H9 (cell line): Measurements from ENCODE around the gene ARVCF. TPM values are rescaled to one million over a fixed set of nuclear protein-coding genes. Genes with fewer than 3 reads are reported as not detected.

Source experiments
- DNase-seq: peaks from one replicate; pipeline ENCODE4 v3.0.0-alpha.2; 2017
- H2AFZ ChIP-seq: one replicate; pipeline ENCODE4 v1.6.1; 2013; ENCODE audit warnings: mild to moderate bottlenecking, low read length, control low read depth, moderate library complexity
- H2AK5ac ChIP-seq: 2 replicates; pipeline ENCODE4 v1.6.1; 2013; ENCODE audit warnings: low read length, control low read depth, mixed read lengths; ENCODE audit not compliant: insufficient read length
- H2BK120ac ChIP-seq: one replicate; pipeline ENCODE4 v1.6.1; 2013; ENCODE audit warnings: low read depth, mild to moderate bottlenecking, low read length, control low read depth, inconsistent platforms; ENCODE audit not compliant: poor library complexity, severe bottlenecking
- H2BK12ac ChIP-seq: 2 replicates; pipeline ENCODE4 v1.6.1; 2013; ENCODE audit warnings: low read length, control low read depth, mixed read lengths, low read depth; ENCODE audit not compliant: insufficient read length
- H2BK15ac ChIP-seq: 2 replicates; pipeline ENCODE4 v1.6.1; 2013; ENCODE audit warnings: low read depth, low read length, control low read depth
- H2BK20ac ChIP-seq: one replicate; pipeline ENCODE4 v1.6.1; 2013; ENCODE audit warnings: low read depth, mild to moderate bottlenecking, low read length, control low read depth, inconsistent platforms; ENCODE audit not compliant: poor library complexity, severe bottlenecking
- H2BK5ac ChIP-seq: 2 replicates; pipeline ENCODE4 v1.6.1; 2013; ENCODE audit warnings: low read length, control low read depth, mixed read lengths; ENCODE audit not compliant: insufficient read length
- H3K14ac ChIP-seq: 2 replicates; pipeline ENCODE4 v1.6.1; 2013; ENCODE audit warnings: low read length, control low read depth; ENCODE audit not compliant: insufficient read depth
- H3K18ac ChIP-seq: 2 replicates; pipeline ENCODE4 v1.6.1; 2013; ENCODE audit warnings: low read depth, mild to moderate bottlenecking, mixed read lengths, low read length, control low read depth; ENCODE audit not compliant: insufficient read length
- H3K23ac ChIP-seq: 2 replicates; pipeline ENCODE4 v1.6.1; 2013; ENCODE audit warnings: low read length, control low read depth, mixed read lengths, low read depth; ENCODE audit not compliant: insufficient read length
- H3K23me2 ChIP-seq: 2 replicates; pipeline ENCODE4 v1.6.1; 2013; ENCODE audit warnings: low read depth, mild to moderate bottlenecking, mixed read lengths, low read length, control low read depth; ENCODE audit not compliant: insufficient read length, poor library complexity, severe bottlenecking
- H3K27ac ChIP-seq: 2 replicates; pipeline ENCODE4 v1.5.1; 2013; ENCODE audit warnings: low read length, control low read depth, mixed read lengths, low read depth; ENCODE audit not compliant: insufficient read length
- H3K27me3 ChIP-seq: 2 replicates; pipeline ENCODE4 v1.6.1; 2013; ENCODE audit warnings: low read length, control low read depth, inconsistent platforms; ENCODE audit not compliant: insufficient read depth
- H3K4ac ChIP-seq: 2 replicates; pipeline ENCODE4 v1.6.1; 2013; ENCODE audit warnings: low read depth, mild to moderate bottlenecking, control low read depth, inconsistent platforms, low read length, moderate library complexity
- H3K4me1 ChIP-seq: 2 replicates; pipeline ENCODE4 v1.6.1; 2013; ENCODE audit warnings: low read length, control low read depth, inconsistent platforms; ENCODE audit not compliant: insufficient read depth
- H3K4me2 ChIP-seq: 2 replicates; pipeline ENCODE4 v1.6.1; 2013; ENCODE audit warnings: low read length, control low read depth, mixed read lengths; ENCODE audit not compliant: insufficient read length, insufficient read depth
- H3K56ac ChIP-seq: 2 replicates; pipeline ENCODE4 v1.6.1; 2013; ENCODE audit warnings: low read depth, mild to moderate bottlenecking, mixed read lengths, low read length, control low read depth; ENCODE audit not compliant: insufficient read length
- H3K79me1 ChIP-seq: 2 replicates; pipeline ENCODE4 v1.6.1; 2013; ENCODE audit warnings: low read depth, mild to moderate bottlenecking, moderate library complexity, low read length, control low read depth, inconsistent platforms; ENCODE audit not compliant: insufficient read depth, poor library complexity, severe bottlenecking
- H3K79me2 ChIP-seq: 2 replicates; pipeline ENCODE4 v1.6.1; 2013; ENCODE audit warnings: low read length, control low read depth, inconsistent platforms; ENCODE audit not compliant: insufficient read depth
- H3K9ac ChIP-seq: 2 replicates; pipeline ENCODE4 v1.6.1; 2013; ENCODE audit warnings: low read length, control low read depth, mixed read lengths; ENCODE audit not compliant: insufficient read length; ENCODE audit errors: extremely low read depth
- H3K9me3 ChIP-seq: one replicate; pipeline ENCODE4 v1.6.1; 2013; ENCODE audit warnings: low read depth, low read length, inconsistent platforms; ENCODE audit not compliant: control insufficient read depth
- H3T11ph ChIP-seq: one replicate; pipeline ENCODE4 v1.6.1; 2013; ENCODE audit warnings: mild to moderate bottlenecking, low read length, control low read depth, inconsistent platforms
- H4K20me1 ChIP-seq: one replicate; pipeline ENCODE4 v1.6.1; 2013; ENCODE audit not compliant: control insufficient read depth, insufficient read length, insufficient read depth
- H4K5ac ChIP-seq: 2 replicates; pipeline ENCODE4 v1.6.1; 2013; ENCODE audit warnings: low read depth, mild to moderate bottlenecking, mixed read lengths, low read length, control low read depth; ENCODE audit not compliant: insufficient read length
- H4K8ac ChIP-seq: replicated peaks from 2 replicates; pipeline ENCODE4 v1.6.1; 2013; ENCODE audit warnings: low read length, control low read depth, mixed read lengths, low read depth; ENCODE audit not compliant: insufficient read length
- H4K91ac ChIP-seq: 2 replicates; pipeline ENCODE4 v1.6.1; 2013; ENCODE audit warnings: low read depth, mild to moderate bottlenecking, moderate library complexity, mixed read lengths, low read length, control low read depth; ENCODE audit not compliant: insufficient read length
- H3K27ac Mint-ChIP-seq, 3 experiments: 2 replicates in 2 of 3; 3 replicates in 1 of 3; pipeline ENCODE4 v1.8.0; 2020 to 2021; ENCODE audit warnings: mixed read lengths in 3 of 3, mild to moderate bottlenecking in 1 of 3, moderate library complexity in 1 of 3
- H3K27me3 Mint-ChIP-seq: 2 replicates; pipeline ENCODE4 v1.8.0; 2021; ENCODE audit warnings: low read depth, mild to moderate bottlenecking, moderate library complexity, mixed read lengths
- H3K36me3 Mint-ChIP-seq, 3 experiments: 2 replicates in 2 of 3; 3 replicates in 1 of 3; pipeline ENCODE4 v1.8.0; 2020 to 2021; ENCODE audit warnings: low read depth in 3 of 3, mixed read lengths in 3 of 3; ENCODE audit not compliant: insufficient read depth in 1 of 3
- H3K4me1 Mint-ChIP-seq, 2 experiments: 2 replicates each; pipeline ENCODE4 v1.8.0; 2020; ENCODE audit warnings: mixed read lengths in 2 of 2
- H3K4me3 Mint-ChIP-seq, 2 experiments: 2 replicates in 1 of 2; 3 replicates in 1 of 2; pipeline ENCODE4 v1.8.0; 2020 to 2021; ENCODE audit warnings: mild to moderate bottlenecking in 2 of 2, mixed read lengths in 2 of 2, moderate library complexity in 1 of 2
- H3K9me3 Mint-ChIP-seq, 2 experiments: 2 replicates in 1 of 2; 3 replicates in 1 of 2; pipeline ENCODE4 v1.8.0; 2020; ENCODE audit warnings: mild to moderate bottlenecking in 2 of 2, mixed read lengths in 2 of 2, moderate library complexity in 1 of 2
- WGBS: extraction: QIAGEN DNeasy Blood & Tissue Kit; methylation state at CpG from one replicate; pipeline ENCODE4 v1.1.7; 2013; ENCODE audit warnings: missing lambda C conversion rate, low lambda C conversion rate, mixed read lengths; ENCODE audit not compliant: insufficient read length; ENCODE audit errors: extremely low coverage; 5-methylcytosine and 5-hydroxymethylcytosine counted together
- microRNA-seq: library from miRNA; unstranded; fragments of <30 nt; microRNA quantifications from one replicate; pipeline ENCODE4, GENCODE V29; 2020; ENCODE audit warnings: borderline microRNAs expressed
- total RNA-seq: library from RNA; stranded (reverse); gene quantifications from 2 replicates; pipeline ENCODE4 v1.2.1, GENCODE V29; 2021
- TF ChIP-seq, protein P1 (sequence below): fragments of 200-600 bp; sonication (generic); conservative IDR thresholded peaks from 3 replicates; pipeline ENCODE4 v1.8.0; 2021; ENCODE audit warnings: antibody characterized with exemption, mild to moderate bottlenecking

The ARVCF gene
- total RNA-seq, 1 experiment from 2014 or later: 40.7 TPM

DNA sequence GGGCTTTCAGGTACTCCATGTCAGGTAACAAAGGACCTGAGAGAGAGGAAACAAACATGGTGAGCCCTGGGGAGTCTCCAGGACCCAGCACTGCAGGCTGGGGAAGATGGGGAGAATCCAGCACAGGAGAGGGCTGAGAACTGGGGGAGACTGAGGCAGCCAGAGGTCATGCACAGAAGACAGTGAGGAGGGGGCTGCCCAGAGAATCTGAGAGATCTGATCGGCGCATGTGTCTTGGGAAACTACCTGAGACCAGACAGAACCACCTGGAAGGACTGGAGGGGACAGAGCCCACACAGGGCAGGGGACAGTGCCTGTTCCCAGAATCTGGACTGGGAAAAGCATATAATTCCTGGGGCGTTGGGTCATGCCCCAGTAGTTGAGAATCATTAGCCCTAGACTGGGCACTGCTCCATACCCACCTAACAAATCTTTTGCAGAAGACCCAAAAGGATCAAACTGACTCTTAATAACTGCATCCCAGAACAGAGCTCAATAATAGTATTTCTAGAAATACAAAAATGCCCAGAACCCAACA is 95.0 kb downstream of the ARVCF start:
- Histone ChIP-seq H3K56ac (no peak overlapping the region), H3K4me2 (no peak overlapping the region), H3K4me1 (no peaks in the 10 kb centered on the region), H2AFZ (no peak overlapping the region), H3K23ac (no peak overlapping the region), H3K79me2 (no peaks in the 10 kb centered on the region), H3K9me3 (no peaks in the 10 kb centered on the region), H3T11ph (no peak overlapping the region), H3K9ac (no peak overlapping the region), H3K18ac (no peak overlapping the region), H4K91ac (no peak overlapping the region), H4K20me1 (no peaks in the 10 kb centered on the region), H3K14ac (no peak overlapping the region), H2BK12ac (no peak overlapping the region), H3K4ac (no peak overlapping the region), H2BK120ac (no peak overlapping the region), H4K8ac (no peak overlapping the region), H3K27me3 (no peaks in the 10 kb centered on the region), H3K23me2 (no peaks in the 10 kb centered on the region), H2AK5ac (no peak overlapping the region), H3K79me1 (no peaks in the 10 kb centered on the region), H2BK20ac (no peak overlapping the region), H3K27ac (no peak overlapping the region), H4K5ac (no peak overlapping the region), H2BK15ac (no peak overlapping the region), H2BK5ac (no peak overlapping the region)
- TF ChIP-seq, protein P1, sequence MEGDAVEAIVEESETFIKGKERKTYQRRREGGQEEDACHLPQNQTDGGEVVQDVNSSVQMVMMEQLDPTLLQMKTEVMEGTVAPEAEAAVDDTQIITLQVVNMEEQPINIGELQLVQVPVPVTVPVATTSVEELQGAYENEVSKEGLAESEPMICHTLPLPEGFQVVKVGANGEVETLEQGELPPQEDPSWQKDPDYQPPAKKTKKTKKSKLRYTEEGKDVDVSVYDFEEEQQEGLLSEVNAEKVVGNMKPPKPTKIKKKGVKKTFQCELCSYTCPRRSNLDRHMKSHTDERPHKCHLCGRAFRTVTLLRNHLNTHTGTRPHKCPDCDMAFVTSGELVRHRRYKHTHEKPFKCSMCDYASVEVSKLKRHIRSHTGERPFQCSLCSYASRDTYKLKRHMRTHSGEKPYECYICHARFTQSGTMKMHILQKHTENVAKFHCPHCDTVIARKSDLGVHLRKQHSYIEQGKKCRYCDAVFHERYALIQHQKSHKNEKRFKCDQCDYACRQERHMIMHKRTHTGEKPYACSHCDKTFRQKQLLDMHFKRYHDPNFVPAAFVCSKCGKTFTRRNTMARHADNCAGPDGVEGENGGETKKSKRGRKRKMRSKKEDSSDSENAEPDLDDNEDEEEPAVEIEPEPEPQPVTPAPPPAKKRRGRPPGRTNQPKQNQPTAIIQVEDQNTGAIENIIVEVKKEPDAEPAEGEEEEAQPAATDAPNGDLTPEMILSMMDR: no peak
- H3K4me1 Mint-ChIP-seq: peaks cover 0 to 2% of the 10 kb centered on the region in 2 experiments; a peak in 2 of 4 replicates
- no peak for DNase-seq
- no peaks in the 10 kb centered on the region for H3K9me3 Mint-ChIP-seq
- WGBS: no CpG with 5 or more reads among the region's 3 CpGs
- no peak overlapping the region for H3K4me3 Mint-ChIP-seq
- H3K36me3 Mint-ChIP-seq: no peaks in the 10 kb centered on the region
- no peaks in the 10 kb centered on the region for H3K27me3 Mint-ChIP-seq
- H3K27ac Mint-ChIP-seq: peak overlapping the region in 1 of 3 experiments; percentile 90; a peak in 2 of 7 replicates

Small RNA genes within 50 kb of the gene (microRNA-seq; reads per million reads assigned to microRNA genes)
- gene MIR185 (88.2 reads per million, percentile 72 among the genes with 10 or more reads in this experiment), gene MIR4761 (not detected)

Other genes with a start within 250 kb of the ARVCF start
- gene GNB1L, start 161.9 kb downstream of the ARVCF start, total RNA-seq: 22.4 and 22.9 TPM in 2 replicates
- 24.0 and 24.4 TPM in 2 replicates for gene RTL10, start 161.9 kb downstream of the ARVCF start, total RNA-seq
- 42.2 and 43.3 TPM in 2 replicates for gene COMT, start 75.1 kb downstream of the ARVCF start, total RNA-seq
- gene TXNRD2, start 75.0 kb downstream of the ARVCF start, total RNA-seq: 22.9 and 25.5 TPM in 2 replicates
- gene TANGO2, start 4.3 kb upstream of the ARVCF start, total RNA-seq: 14.6 and 22.9 TPM in 2 replicates
- gene DGCR8, start 63.4 kb upstream of the ARVCF start, total RNA-seq: 71.2 and 74.5 TPM in 2 replicates
- gene RANBP1, start 99.3 kb upstream of the ARVCF start, total RNA-seq: 522 and 531 TPM in 2 replicates
- 58.2 and 65.0 TPM in 2 replicates for gene TRMT2A, start 100.4 kb upstream of the ARVCF start, total RNA-seq
- 47.3 and 51.7 TPM in 2 replicates for gene ZDHHC8, start 115.0 kb upstream of the ARVCF start, total RNA-seq
- gene CCDC188, start 134.2 kb upstream of the ARVCF start, total RNA-seq: not detected in 2 replicates